ENCODE measurements around the gene LNPEP. TPM values are rescaled to one million over a fixed set of nuclear protein-coding genes. Genes with fewer than 3 reads are reported as not detected.

The LNPEP gene
- total RNA-seq, 6 experiments from 2014 or later = 20.2 to 23.9 (median 22.6) TPM

- Mint-ChIP-seq H3K27ac (peak overlapping the region; percentile 47; the same call in 1 of the 2 replicates), H3K4me3 (no peak overlapping the region), H3K4me1 (ENCODE audit: low read depth) (peaks cover 29% of the 10 kb centered on the region), H3K27me3 (ENCODE audit: insufficient read depth) (no peaks in the 10 kb centered on the region), H3K9me3 (no peaks in the 10 kb centered on the region), H3K36me3 (ENCODE audit: low read depth) (peaks cover 5% of the 10 kb centered on the region; the same call in 1 of the 2 replicates)
- DNase-seq = no peak
- no peak for TF ChIP-seq CTCF (IDR thresholded peaks at IDR 0.05)
Measured at GRCh38 chr5:96901841-96902240, 34.0 kb upstream of the LNPEP start.

- Mint-ChIP-seq H3K27ac (no peak overlapping the region; the same call in 1 of the 2 replicates), H3K4me1 (ENCODE audit: low read depth) (peaks cover 29% of the 10 kb centered on the region)
Measured at GRCh38 chr5:96902876-96903275, 33.0 kb upstream of the LNPEP start.

GRCh38 chr5:96903300-96903699 is 32.6 kb upstream of the LNPEP start:
- Mint-ChIP-seq H3K4me3 (no peak overlapping the region), H3K36me3 (ENCODE audit: low read depth) (peaks cover 5% of the 10 kb centered on the region; the same call in 1 of the 2 replicates), H3K9me3 (no peaks in the 10 kb centered on the region), H3K27ac (no peak overlapping the region; the same call in 1 of the 2 replicates), H3K4me1 (ENCODE audit: low read depth) (peaks cover 29% of the 10 kb centered on the region), H3K27me3 (ENCODE audit: insufficient read depth) (no peaks in the 10 kb centered on the region)
- DNase-seq = no peak
- no peak for TF ChIP-seq CTCF (IDR thresholded peaks at IDR 0.05)

More at GRCh38 chr5:96902876-96903275, 33.0 kb upstream of the LNPEP start:
- no peaks in the 10 kb centered on the region for H3K9me3 Mint-ChIP-seq
- peaks cover 5% of the 10 kb centered on the region; the same call in 1 of the 2 replicates for H3K36me3 Mint-ChIP-seq (ENCODE audit: low read depth)
- no peak overlapping the region for H3K4me3 Mint-ChIP-seq
- no peak for DNase-seq
- no peak for TF ChIP-seq CTCF (IDR thresholded peaks at IDR 0.05)
- no peaks in the 10 kb centered on the region for H3K27me3 Mint-ChIP-seq (ENCODE audit: insufficient read depth)

GRCh38 chr5:96904054-96904931 is 31.6 kb upstream of the LNPEP start:
- H3K9me3 Mint-ChIP-seq = no peaks in the 10 kb centered on the region
- H3K27ac Mint-ChIP-seq = peak overlapping the region; percentile 23; the same call in 1 of the 2 replicates
- H3K4me3 Mint-ChIP-seq = no peak overlapping the region
- TF ChIP-seq CTCF (IDR thresholded peaks at IDR 0.05) = no peak
- H3K36me3 Mint-ChIP-seq (ENCODE audit: low read depth) = peaks cover 5% of the 10 kb centered on the region
- H3K4me1 Mint-ChIP-seq (ENCODE audit: low read depth) = peaks cover 29% of the 10 kb centered on the region
- H3K27me3 Mint-ChIP-seq (ENCODE audit: insufficient read depth) = no peaks in the 10 kb centered on the region
- DNase-seq = peak; percentile 17

- peaks cover 29% of the 10 kb centered on the region for H3K4me1 Mint-ChIP-seq (ENCODE audit: low read depth)
- TF ChIP-seq CTCF (IDR thresholded peaks at IDR 0.05) = no peak
- H3K4me3 Mint-ChIP-seq = no peak overlapping the region
Measured at GRCh38 chr5:96905864-96906263, 30.0 kb upstream of the LNPEP start.

More at GRCh38 chr5:96905864-96906263, 30.0 kb upstream of the LNPEP start:
- peaks cover 5% of the 10 kb centered on the region for H3K36me3 Mint-ChIP-seq (ENCODE audit: low read depth)
- H3K27me3 Mint-ChIP-seq (ENCODE audit: insufficient read depth) = no peaks in the 10 kb centered on the region
- DNase-seq = no peak
- no peak overlapping the region for H3K27ac Mint-ChIP-seq
- H3K9me3 Mint-ChIP-seq = no peaks in the 10 kb centered on the region

All from HFFc6 (cell line).